HG03565 (cell line): ENCODE results near the gene ROBO1.
"Not testable (repeated sequence)": the region's sequence is repeated elsewhere in the genome, so short reads cannot be mapped to it uniquely, and the experiment has no call there.

Experiments
- ATAC-seq: cut with Tn5 transposase; IDR thresholded peaks from one replicate; pipeline ENCODE4 v1.9.1; 2021; ENCODE audit warnings: mild to moderate bottlenecking, moderate library complexity; ENCODE audit not compliant: unreplicated experiment

ROBO1 gene

GRCh38 chr3:79767905-79768267 is at the start of gene ROBO1:
ROBO1 (minus strand) TSS chr3:79767998.
- no peak for ATAC-seq

GRCh38 chr3:79817224-79817623 is 49.4 kb upstream of the ROBO1 start:
- ATAC-seq: no peak

GRCh38 chr3:79815478-79815877 is 47.7 kb upstream of the ROBO1 start:
- ATAC-seq: no peak

- no peak for ATAC-seq
These were observed 42.8 kb upstream of the ROBO1 start for GRCh38 chr3:79810581-79810980.

- no peak for ATAC-seq
These were observed 42.3 kb upstream of the ROBO1 start for GRCh38 chr3:79810092-79810491.

GRCh38 chr3:79809106-79809505 is 41.3 kb upstream of the ROBO1 start:
- ATAC-seq: no peak

GRCh38 chr3:79808515-79808914 is 40.7 kb upstream of the ROBO1 start:
- no peak for ATAC-seq

GRCh38 chr3:79790177-79790576 is 22.4 kb upstream of the ROBO1 start:
- not testable (repeated sequence) for ATAC-seq

- ATAC-seq: no peak
These were observed 5.5 kb upstream of the ROBO1 start for GRCh38 chr3:79773291-79773690.

- no peak for ATAC-seq
These were observed 1.4 kb upstream of the ROBO1 start for GRCh38 chr3:79769229-79769628.

- no peak for ATAC-seq
These were observed 449 bp downstream of the ROBO1 start for GRCh38 chr3:79767194-79767904.

- ATAC-seq: no peak
These were observed 1.2 kb downstream of the ROBO1 start for GRCh38 chr3:79766496-79767193.

- ATAC-seq: no peak
These were observed 1.9 kb downstream of the ROBO1 start for GRCh38 chr3:79765911-79766310.

GRCh38 chr3:79761441-79761840 is 6.4 kb downstream of the ROBO1 start:
- ATAC-seq: no peak

GRCh38 chr3:79751703-79752102 is 16.1 kb downstream of the ROBO1 start:
- ATAC-seq: no peak

- ATAC-seq: no peak
These were observed 30.3 kb downstream of the ROBO1 start for GRCh38 chr3:79737530-79737929.

- no peak for ATAC-seq
These were observed 38.7 kb downstream of the ROBO1 start for GRCh38 chr3:79729096-79729495.

GRCh38 chr3:79726786-79727185 is 41.0 kb downstream of the ROBO1 start:
- no peak for ATAC-seq

- no peak for ATAC-seq
These were observed 43.6 kb downstream of the ROBO1 start for GRCh38 chr3:79724206-79724605.

GRCh38 chr3:79690072-79690471 is 77.7 kb downstream of the ROBO1 start:
- no peak for ATAC-seq

- no peak for ATAC-seq
These were observed 82.7 kb downstream of the ROBO1 start for GRCh38 chr3:79685108-79685507.

- no peak for ATAC-seq
These were observed 83.8 kb downstream of the ROBO1 start for GRCh38 chr3:79684041-79684440.

- no peak for ATAC-seq
These were observed 95.1 kb downstream of the ROBO1 start for GRCh38 chr3:79672731-79673130.
